OCI-LY7 (cell line): ENCODE measurements around the gene ICA1. TPM values are rescaled to one million over a fixed set of nuclear protein-coding genes. Genes with fewer than 3 reads are reported as not detected.

ENCODE experiments used
- BruUV-seq: library from RNA; stranded (reverse); fragments of 400-500 nt; replicated peaks from 2 replicates; lab custom pipeline; 2021; lab: Mats Ljungman, UMichigan
- CTCF ChIA-PET: fragments of 300-600 bp; sonication (Branson Sonifier 250); formaldehyde crosslinking; loops from one replicate; lab custom pipeline; 2022; ENCODE audit warnings: antibody characterized with exemption; ENCODE audit not compliant: unreplicated experiment; lab: Charles Lee
- POLR2A ChIA-PET: fragments of 300-600 bp; sonication (Branson Sonifier 250); formaldehyde crosslinking; loops from one replicate; lab custom pipeline; 2022; ENCODE audit warnings: antibody characterized with exemption; lab: Charles Lee
- DNase-seq: peaks from one replicate; pipeline ENCODE4 v3.0.0-alpha.2; 2015; ENCODE audit warnings: low spot score
- H2AFZ ChIP-seq: fragments of 200-600 bp; sonication (generic), shearing (Covaris generic); 2 replicates; pipeline ENCODE4 v1.6.1; 2014; ENCODE audit warnings: mild to moderate bottlenecking, antibody characterized with exemption, low read length, moderate library complexity
- H3K27ac ChIP-seq: fragments of 200-600 bp; sonication (generic); 2 replicates; pipeline ENCODE4 v1.5.1; 2014; ENCODE audit warnings: mixed run types, low read depth, mild to moderate bottlenecking, moderate library complexity, low read length, inconsistent platforms; ENCODE audit not compliant: poor library complexity, severe bottlenecking
- H3K36me3 ChIP-seq: fragments of 200-600 bp; sonication (generic); 2 replicates; pipeline ENCODE4 v1.6.1; 2014; ENCODE audit warnings: mild to moderate bottlenecking, antibody characterized with exemption, low read length, moderate library complexity, mixed read lengths; ENCODE audit not compliant: insufficient read depth
- H3K4me1 ChIP-seq: fragments of 200-600 bp; sonication (generic); 2 replicates; pipeline ENCODE4 v1.5.1; 2014; ENCODE audit warnings: mild to moderate bottlenecking, low read length; ENCODE audit not compliant: insufficient read depth, poor library complexity, severe bottlenecking
- H3K4me2 ChIP-seq: fragments of 200-600 bp; sonication (generic); 2 replicates; pipeline ENCODE4 v1.6.1; 2014; ENCODE audit warnings: mild to moderate bottlenecking, low read length
- H3K4me3 ChIP-seq: fragments of 200-600 bp; sonication (generic); 2 replicates; pipeline ENCODE4 v1.5.1; 2014; ENCODE audit warnings: mild to moderate bottlenecking, low read depth, low read length; ENCODE audit not compliant: poor library complexity, severe bottlenecking
- H3K79me2 ChIP-seq: fragments of 200-600 bp; sonication (generic); 2 replicates; pipeline ENCODE4 v1.6.1; 2016; ENCODE audit warnings: low read depth, mild to moderate bottlenecking, low read length, moderate library complexity, mixed read lengths; ENCODE audit not compliant: insufficient read depth
- H3K9me2 ChIP-seq: fragments of 200-600 bp; sonication (generic); 2 replicates; pipeline ENCODE4 v1.6.1; 2016; ENCODE audit warnings: mild to moderate bottlenecking, low read length, mixed read lengths; ENCODE audit not compliant: insufficient read depth
- H3K9me3 ChIP-seq: fragments of 200-600 bp; sonication (generic); 2 replicates; pipeline ENCODE4 v1.6.1; 2014; ENCODE audit warnings: mild to moderate bottlenecking, mixed run types, low read length, mixed read lengths
- H4K20me1 ChIP-seq: fragments of 200-600 bp; sonication (generic); 2 replicates; pipeline ENCODE4 v1.6.1; 2014; ENCODE audit warnings: mild to moderate bottlenecking, antibody characterized with exemption, low read length, moderate library complexity, mixed read lengths; ENCODE audit not compliant: insufficient read depth
- EZH2phosphoT487 ChIP-seq: fragments of 200-600 bp; sonication (generic); IDR thresholded peaks from 2 replicates; pipeline ENCODE4 v1.6.1; 2018; ENCODE audit warnings: low read depth, borderline replicate concordance, mild to moderate bottlenecking, mixed run types, antibody characterized with exemption, low read length, moderate library complexity, mixed read lengths
- intact Hi-C: fragments of 100-400 bp; cut with micrococcal nuclease; formaldehyde crosslinking; loops from one replicate; pipeline ENCODE4 v1.10.0; 2022; ENCODE audit not compliant: unreplicated experiment
- total RNA-seq, 2 experiments: library from RNA; depleted of rRNA in 1 of 2; stranded (reverse); fragments of >200 nt in 1 of 2; shearing (Covaris generic) in 1 of 2; gene quantifications; 2 replicates each; pipeline ENCODE4 v1.2.3, GENCODE V29; 2014 to 2022
- TF ChIP-seq, protein P1 (sequence below): fragments of 200-600 bp; sonication (generic); conservative IDR thresholded peaks from 2 replicates; pipeline ENCODE4 v1.5.1; 2014; ENCODE audit warnings: mild to moderate bottlenecking, antibody characterized with exemption, low read length, moderate library complexity, mixed read lengths

The ICA1 gene
- total RNA-seq, 2 experiments from 2014 or later, result 0.49 TPM; not detected in 1

DNA sequence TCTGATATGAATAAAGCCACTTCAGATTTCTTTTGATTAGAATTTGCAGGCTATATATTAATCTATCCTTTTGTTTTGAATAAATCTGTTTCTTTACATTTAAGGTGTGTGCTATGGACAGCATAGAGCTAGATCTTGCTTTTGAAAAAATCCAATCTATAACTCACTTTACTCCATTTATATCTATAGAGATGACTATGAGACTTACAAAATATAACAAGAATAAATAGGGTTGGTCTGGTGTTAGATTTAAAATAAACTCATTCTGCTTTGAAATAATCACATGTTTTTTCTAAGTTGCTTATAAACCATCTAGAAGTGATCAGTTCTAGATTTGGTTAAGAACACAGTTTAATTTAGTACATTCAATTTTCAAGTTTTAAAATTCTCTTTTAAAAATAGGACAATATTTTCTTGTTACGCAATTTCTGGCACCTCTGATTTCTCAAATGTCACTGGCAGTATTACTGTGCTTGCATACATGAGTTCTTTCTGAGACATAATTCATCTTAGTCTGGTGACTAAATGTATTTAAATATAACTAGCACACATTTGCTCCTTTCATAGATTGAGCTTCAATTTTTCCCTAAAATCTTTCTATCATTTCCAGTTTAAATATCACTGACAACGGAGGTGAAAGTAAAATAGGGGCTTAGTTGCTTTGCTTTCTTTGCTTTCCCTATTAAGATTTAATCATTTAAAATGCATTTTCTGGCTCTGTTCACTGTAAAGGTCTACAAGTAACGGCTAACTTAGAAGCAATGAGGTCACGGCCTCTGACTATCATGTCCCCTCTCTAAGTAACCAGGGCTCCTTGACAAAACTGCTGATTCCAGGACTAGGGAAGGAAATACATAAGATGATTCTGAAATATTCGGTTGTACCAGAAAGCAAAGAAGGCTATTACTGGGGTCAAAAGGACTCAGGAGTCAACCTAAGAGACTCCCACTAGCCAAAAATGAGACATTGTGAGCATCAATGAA, 89.3 kb downstream of the ICA1 start:
- ChIA-PET POLR2A (interaction anchor here (0.6 kb wide), 2 partner anchors 138 to 659 kb away, joined by 3 read pairs; no protein-coding TSS in a partner anchor), CTCF (no interaction called here)
- TF ChIP-seq, protein P1, sequence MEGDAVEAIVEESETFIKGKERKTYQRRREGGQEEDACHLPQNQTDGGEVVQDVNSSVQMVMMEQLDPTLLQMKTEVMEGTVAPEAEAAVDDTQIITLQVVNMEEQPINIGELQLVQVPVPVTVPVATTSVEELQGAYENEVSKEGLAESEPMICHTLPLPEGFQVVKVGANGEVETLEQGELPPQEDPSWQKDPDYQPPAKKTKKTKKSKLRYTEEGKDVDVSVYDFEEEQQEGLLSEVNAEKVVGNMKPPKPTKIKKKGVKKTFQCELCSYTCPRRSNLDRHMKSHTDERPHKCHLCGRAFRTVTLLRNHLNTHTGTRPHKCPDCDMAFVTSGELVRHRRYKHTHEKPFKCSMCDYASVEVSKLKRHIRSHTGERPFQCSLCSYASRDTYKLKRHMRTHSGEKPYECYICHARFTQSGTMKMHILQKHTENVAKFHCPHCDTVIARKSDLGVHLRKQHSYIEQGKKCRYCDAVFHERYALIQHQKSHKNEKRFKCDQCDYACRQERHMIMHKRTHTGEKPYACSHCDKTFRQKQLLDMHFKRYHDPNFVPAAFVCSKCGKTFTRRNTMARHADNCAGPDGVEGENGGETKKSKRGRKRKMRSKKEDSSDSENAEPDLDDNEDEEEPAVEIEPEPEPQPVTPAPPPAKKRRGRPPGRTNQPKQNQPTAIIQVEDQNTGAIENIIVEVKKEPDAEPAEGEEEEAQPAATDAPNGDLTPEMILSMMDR, result no peak
- no peak for TF ChIP-seq EZH2phosphoT487
- Histone ChIP-seq H3K9me2 (no peaks in the 10 kb centered on the region), H2AFZ (no peak overlapping the region), H3K4me1 (peaks cover 23% of the 10 kb centered on the region), H3K79me2 (no peaks in the 10 kb centered on the region), H3K9me3 (no peaks in the 10 kb centered on the region), H4K20me1 (no peaks in the 10 kb centered on the region), H3K27ac (no peak overlapping the region), H3K36me3 (no peaks in the 10 kb centered on the region), H3K4me3 (no peak overlapping the region), H3K4me2 (no peak overlapping the region)
- no TSS peak for BruUV-seq
- intact Hi-C loops, result no loop called here
- no peak for DNase-seq

DNA sequence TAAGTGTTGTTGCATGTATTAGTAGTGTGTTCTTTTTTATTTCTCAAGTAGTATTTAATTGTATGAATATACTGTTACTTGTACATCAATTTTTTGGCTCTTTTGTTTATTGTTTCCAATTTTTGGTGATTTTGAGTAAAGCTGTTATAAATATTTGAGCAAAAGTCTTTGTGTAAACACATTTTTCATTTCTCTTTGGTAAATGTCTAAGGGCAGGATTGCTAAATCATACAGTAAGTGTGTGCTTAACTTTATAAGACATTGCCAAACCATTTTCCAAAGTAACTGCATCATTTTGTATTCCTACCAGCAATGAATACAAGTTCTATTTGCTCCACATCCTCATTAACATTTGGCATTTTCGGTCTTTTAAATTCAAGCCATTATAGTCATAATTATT, 92.8 kb downstream of the ICA1 start:
- Histone ChIP-seq H3K27ac (no peak overlapping the region), H3K4me3 (no peak overlapping the region), H2AFZ (no peak overlapping the region), H3K9me2 (no peaks in the 10 kb centered on the region), H3K36me3 (no peaks in the 10 kb centered on the region), H3K79me2 (no peaks in the 10 kb centered on the region), H4K20me1 (no peaks in the 10 kb centered on the region), H3K9me3 (no peaks in the 10 kb centered on the region), H3K4me2 (no peak overlapping the region), H3K4me1 (no peaks in the 10 kb centered on the region)
- ChIA-PET CTCF (no interaction called here), POLR2A (no interaction called here)
- no peak for DNase-seq
- BruUV-seq, result no TSS peak
- TF ChIP-seq, protein P1, result no peak
- TF ChIP-seq EZH2phosphoT487, result no peak
- intact Hi-C loops, result no loop called here

DNA sequence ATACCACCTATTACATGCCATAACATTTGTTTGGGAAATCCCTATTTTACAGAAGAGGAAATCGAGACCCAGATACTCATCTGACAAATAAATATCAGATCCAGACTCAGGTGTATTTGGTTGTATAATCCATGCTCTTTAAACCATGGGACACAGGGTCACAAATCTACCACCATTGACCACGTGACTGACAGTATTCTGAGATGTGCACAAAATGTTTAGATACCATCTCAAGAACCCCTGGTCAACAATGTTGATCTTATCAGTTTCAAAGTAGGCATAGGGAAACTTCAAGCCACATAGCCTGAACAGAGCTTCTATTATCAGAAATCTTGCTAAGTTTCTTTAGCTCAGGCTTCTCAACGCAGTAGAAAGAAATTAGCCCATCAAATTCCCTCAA, 93.6 kb downstream of the ICA1 start:
- Histone ChIP-seq H3K4me1 (no peaks in the 10 kb centered on the region), H3K27ac (no peak overlapping the region), H3K9me2 (no peaks in the 10 kb centered on the region), H3K4me3 (no peak overlapping the region), H4K20me1 (no peaks in the 10 kb centered on the region), H3K4me2 (no peak overlapping the region), H2AFZ (no peak overlapping the region), H3K9me3 (no peaks in the 10 kb centered on the region), H3K36me3 (no peaks in the 10 kb centered on the region), H3K79me2 (no peaks in the 10 kb centered on the region)
- no TSS peak for BruUV-seq
- intact Hi-C loops, result no loop called here
- ChIA-PET CTCF (no interaction called here), POLR2A (interaction anchor here (0.6 kb wide), 1 partner anchor 694 kb away, joined by 3 read pairs; no protein-coding TSS in a partner anchor)
- DNase-seq, result no peak
- no peak for TF ChIP-seq EZH2phosphoT487
- TF ChIP-seq, protein P1, result no peak
